GM19372 (cell line): Measurements from ENCODE around the gene FALEC.
A peak's percentile ranks its signal among the peaks of the same experiment; 100 is the strongest.

Experiments
- ATAC-seq: cut with Tn5 transposase; IDR thresholded peaks from one replicate; pipeline ENCODE4 v1.9.1; 2021; ENCODE audit warnings: mild to moderate bottlenecking, low read depth, moderate library complexity; ENCODE audit not compliant: unreplicated experiment

FALEC gene

DNA sequence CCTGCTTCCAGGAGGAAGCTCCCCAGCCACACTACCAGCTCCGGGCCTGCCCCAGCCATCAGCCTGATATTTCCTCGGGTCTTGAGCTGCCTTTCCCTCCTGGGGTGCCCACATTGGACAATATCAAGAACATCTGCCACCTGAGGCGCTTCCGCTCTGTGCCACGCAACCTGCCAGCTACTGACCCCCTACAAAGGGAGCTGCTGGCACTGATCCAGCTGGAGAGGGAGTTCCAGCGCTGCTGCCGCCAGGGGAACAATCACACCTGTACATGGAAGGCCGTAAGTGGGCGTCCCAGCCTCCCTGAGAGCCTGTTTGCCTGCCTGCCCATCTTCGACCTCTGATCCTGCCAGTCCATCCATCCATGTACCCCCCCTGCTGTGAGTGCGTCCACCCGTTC lies 4.0 kb upstream of the FALEC start:
- no peak for ATAC-seq

- ATAC-seq: no peak
These were observed 3.4 kb upstream of the FALEC start for GRCh38 chr1:150511985-150512660.

DNA sequence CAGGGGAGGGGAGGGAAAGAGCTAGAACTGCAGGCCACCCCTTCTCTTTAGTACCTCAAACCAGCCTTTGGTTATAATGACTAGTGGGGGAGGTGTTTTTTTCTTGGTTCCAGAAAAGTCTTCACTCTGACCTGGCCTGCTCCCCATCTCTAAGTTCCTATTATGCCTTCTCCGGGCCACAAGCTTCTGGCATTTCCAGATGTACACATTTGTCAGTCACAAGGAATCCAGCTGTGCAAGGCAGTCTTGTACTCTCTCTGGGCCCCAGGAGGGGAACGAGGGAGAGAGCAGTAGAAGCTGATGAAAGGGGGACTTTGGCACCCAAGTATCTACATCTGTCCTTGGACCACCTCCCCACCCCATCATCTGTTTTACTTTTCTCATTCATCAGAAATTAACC lies 2.7 kb upstream of the FALEC start:
- ATAC-seq: no peak

DNA sequence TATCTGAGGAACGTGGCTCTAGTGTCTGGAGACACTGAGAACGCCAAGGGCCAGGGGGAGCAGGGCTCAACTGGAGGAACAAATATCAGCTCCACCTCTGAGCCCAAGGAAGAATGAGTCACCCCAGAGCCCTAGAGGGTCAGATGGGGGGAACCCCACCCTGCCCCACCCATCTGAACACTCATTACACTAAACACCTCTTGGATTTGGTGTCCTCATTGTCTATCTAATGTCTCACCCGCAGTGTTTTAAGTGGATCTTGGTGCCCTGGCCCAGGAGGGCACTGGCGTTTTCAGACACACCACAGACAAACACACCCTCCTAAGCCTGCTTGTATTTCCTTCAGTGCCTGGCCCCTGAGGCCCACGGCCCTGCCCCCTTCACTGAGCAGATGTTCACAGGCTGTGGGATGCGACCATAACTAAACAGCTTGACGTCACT lies 2.2 kb upstream of the FALEC start:
- no peak for ATAC-seq

DNA sequence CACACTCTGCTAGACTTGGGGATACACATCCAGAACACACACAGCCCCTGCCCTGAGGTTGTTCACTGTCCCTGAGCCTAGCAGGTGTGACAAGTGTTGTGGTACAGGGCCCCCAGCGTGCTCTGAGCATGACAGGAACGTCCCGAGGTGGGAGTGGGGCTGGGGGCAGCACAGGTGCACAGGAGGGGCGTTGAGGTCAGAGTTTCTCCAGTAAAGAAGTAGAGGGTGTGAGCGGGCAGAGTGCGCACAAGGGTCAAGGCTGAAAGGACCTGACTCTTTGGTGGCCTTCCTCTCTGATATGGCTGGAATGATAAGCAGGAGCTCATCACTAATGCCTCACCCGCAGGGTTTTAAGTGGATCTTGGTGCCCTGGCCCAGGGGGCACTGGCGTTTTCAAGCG lies 1.3 kb upstream of the FALEC start:
- ATAC-seq: no peak

DNA sequence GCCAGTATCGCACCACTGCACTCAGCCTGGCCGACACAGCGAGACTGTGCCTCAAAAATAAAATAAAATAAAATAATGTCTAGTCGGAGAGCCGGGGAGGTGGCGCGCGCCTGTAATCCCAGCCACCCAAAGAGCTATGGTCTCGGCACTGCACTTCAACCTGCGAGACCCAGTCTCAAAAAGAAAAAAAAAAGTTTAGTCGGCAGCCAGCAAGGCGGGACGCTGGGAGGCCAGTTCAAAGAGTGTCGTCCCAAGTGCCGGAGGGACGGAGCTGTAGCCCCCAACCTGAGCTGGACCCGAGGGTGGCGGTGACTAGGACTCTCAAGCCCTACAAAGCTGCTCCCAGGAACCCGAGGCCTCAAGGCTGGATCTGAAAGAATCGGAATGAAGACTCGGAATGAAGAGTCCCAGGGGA lies 632 bp upstream of the FALEC start:
- ATAC-seq: no peak

GRCh38 chr1:150516050-150516591 lies 569 bp downstream of the FALEC start:
- ATAC-seq: peak; percentile 8

- no peak for ATAC-seq
These were observed 1.1 kb downstream of the FALEC start for GRCh38 chr1:150516616-150517015.

DNA sequence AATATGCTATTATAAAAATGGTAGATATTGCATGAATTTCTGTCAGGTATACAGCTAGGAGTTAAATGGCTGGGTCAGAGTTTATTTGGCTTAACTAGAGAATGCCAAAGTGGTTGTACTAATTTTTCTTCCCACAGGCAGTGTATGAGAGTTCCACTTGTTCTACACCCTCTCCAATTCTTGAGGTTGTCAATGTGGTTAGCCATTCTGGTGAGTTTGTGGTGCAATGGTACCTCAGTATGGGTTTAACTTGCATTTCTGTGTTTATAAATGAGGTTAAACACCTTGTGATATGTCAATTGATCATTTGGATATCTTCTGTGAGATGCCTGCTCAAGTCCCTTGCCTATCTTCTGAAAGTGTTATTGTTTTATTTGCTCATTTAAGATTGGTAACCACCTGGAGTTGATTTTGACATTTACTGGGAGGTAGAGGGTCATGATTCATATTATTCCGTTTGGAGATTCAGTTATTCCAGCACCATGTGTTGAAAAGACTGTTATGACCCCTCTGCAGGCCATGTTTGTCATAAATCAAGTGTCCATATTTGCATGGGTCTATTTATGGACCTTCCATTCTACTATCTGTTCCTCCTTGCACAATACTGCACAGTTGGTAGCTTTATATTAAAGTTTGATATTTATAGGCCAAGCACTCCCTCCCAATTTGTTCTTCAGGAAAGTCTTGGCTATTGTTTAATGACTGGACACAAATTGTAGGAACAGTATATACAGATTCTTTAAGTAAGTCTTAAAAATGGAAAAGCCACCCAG lies 5.8 kb downstream of the FALEC start:
- ATAC-seq: no peak

DNA sequence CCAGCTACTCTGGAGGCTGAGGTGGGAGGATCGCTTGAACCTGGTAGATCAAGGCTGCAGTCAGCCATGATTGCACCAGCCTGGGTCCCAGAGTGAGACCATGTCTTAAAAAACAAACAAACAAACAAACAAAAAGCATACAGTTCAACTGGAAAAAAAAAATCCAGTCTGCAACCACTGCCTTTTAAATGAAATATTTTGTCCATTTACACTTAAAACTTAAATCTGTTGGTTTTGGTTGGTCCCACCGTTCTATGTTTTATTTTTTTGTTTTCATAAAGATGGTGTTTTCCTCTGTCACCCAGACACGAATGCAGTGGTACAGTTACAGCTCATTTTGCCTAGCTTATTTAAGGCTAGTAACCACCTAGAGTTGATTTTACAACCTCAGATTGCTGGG lies 9.8 kb downstream of the FALEC start:
- no peak for ATAC-seq

DNA sequence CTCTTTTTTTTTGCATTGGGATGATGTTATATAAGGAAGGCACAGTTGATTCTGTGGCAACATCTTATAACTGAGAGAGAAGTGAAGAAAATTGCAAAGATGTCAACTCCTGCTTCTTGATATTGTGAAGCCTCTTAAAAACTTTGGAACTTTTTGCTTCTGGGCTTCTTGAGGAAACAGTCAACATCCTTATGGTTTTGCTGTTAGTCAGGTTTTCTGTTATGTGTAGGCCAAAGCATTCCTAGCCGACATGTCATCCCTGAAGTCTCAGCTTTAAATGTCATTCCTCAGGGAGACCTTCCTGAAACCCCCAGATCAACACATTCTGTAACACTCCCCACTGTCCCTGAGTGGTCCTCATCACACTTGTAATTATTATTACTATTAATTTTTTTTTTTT lies 12.6 kb downstream of the FALEC start:
- no peak for ATAC-seq

- no peak for ATAC-seq
These were observed 13.5 kb downstream of the FALEC start for GRCh38 chr1:150529017-150529416.

- no peak for ATAC-seq
These were observed 15.1 kb downstream of the FALEC start for GRCh38 chr1:150530491-150531159.

GRCh38 chr1:150532860-150533259 lies 17.3 kb downstream of the FALEC start:
- ATAC-seq: no peak

DNA sequence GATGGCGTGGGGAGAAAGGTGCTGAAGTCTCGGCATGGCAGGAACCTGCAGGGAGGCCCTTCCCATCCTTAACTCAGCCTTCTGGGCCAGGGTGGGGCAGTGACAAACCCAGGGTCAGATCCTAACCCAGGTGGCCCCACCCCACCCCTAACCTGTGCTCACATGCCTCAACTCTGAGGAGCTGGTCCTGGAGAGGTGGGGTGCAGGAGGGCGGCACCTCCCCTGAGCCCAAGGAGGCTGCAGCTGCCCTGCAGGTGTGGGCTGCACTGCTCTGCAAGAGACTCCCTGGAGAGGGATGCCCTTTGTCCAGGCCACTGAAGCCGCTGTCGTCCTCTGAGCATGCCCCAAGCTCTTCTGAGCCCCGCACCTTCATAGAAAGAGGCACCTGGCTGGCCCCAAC lies 18.4 kb downstream of the FALEC start:
- ATAC-seq: no peak

GRCh38 chr1:150535511-150536287 lies 20.1 kb downstream of the FALEC start:
- ATAC-seq: no peak

DNA sequence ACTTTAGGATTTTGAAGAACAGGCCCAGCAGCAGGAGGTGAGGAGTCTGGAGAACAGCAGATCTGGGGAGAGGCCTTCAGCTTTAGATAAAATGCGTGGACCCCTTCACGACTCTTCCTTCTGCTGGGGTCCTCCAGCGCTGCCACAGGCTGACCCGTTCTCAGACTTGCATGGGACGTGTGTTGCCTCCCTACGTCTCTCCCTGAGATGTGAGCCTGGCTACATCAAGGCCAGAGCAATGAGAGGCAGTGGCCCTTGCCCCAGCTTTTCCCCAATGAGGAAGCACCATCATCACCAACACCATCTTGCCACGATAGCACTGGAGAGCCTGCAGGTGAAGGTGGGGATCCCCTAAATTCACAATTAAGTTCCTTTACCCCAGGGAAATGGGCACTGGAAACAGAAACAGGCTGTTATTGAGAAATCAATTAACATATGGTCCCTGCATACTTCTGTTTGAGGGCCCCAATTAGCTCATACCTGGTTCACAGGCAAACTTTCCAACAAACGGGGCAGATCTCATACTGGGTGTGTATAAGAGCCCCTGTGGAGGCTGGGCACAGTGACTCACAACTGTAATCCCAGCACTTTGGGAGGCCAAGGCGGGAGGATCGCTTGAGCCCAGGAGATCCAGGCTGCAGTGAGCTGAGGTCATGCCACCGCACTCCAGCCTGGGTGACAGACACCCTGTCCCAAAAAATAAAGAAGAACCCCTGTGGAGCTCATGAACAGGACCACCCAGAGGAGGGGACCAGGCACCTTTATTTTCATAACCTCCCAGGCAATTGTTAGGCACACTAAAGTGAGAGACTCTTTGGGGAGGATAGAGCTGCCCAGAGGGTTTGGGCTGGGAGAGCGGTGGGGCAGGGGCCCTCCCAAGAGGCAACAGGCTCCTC lies 21.5 kb downstream of the FALEC start:
- no peak for ATAC-seq

DNA sequence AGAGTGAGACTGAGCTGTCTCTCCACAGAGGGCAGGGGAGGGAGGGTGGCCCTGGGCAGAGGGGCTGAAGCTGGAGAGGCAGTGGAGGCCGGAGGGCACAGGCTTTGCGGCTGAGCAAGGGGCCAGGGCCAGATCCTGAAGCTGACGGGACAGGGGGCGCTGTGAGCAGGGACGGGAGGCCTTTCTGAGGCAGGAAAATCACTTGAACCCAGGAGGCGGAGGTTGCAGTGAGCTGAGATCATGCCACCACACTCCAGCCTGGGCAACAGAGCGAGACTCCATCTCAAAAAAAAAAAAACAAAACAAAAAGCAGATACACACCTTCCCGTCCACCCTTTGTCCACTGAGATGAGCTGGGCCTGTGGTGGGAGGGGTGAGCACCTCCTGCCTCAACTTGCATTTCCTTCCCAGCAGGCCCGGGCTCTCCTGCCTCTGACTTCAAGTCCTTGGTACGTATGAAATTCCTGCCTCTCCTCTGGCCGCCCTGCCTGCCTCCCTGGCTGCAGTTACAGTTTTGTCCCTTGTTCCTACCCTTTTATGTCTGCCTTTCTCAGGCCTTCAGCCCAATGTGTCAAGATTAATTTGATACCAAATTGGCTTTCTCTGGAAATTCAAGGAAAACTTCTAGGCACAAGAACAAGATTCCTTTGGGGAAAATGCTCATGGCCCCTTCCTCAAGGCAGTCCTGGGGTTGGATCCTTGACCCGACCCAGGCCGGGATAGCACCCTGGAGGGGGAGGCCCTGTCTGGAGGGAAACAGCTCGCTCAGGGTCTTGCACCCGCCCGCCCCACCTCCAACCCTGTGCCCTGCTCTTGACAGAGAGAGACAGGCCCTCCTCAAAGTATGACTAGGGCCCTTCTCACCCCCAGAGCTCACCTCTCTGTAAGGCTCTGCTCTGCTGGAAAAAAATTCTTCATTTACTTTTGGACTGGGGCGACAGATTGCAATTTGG lies 22.5 kb downstream of the FALEC start:
- ATAC-seq: no peak
